GM12878 (cell line): ENCODE results near the gene PTGS1.

ENCODE experiments used
- LARP7 ChIP-seq: fragments of 450-650 bp; IDR thresholded peaks from 2 replicates; pipeline ENCODE4 v1.6.1; 2017; ENCODE audit warnings: mild to moderate bottlenecking
- MTA2 ChIP-seq: fragments of 450-650 bp; IDR thresholded peaks from 2 replicates; pipeline ENCODE4 v1.6.1; 2016; ENCODE audit warnings: low read depth, mild to moderate bottlenecking, moderate library complexity
- POLR2A ChIP-seq: IDR thresholded peaks from 2 replicates; pipeline ENCODE4 v1.6.1; 2011; ENCODE audit warnings: low read depth, mild to moderate bottlenecking, low read length

DNA sequence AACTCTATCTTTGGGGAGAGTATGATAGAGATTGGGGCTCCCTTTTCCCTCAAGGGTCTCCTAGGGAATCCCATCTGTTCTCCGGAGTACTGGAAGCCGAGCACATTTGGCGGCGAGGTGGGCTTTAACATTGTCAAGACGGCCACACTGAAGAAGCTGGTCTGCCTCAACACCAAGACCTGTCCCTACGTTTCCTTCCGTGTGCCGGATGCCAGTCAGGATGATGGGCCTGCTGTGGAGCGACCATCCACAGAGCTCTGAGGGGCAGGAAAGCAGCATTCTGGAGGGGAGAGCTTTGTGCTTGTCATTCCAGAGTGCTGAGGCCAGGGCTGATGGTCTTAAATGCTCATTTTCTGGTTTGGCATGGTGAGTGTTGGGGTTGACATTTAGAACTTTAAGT is 21.5 kb downstream of the PTGS1 start:
- TF ChIP-seq POLR2A (no peak), MTA2 (no peak), LARP7 (no peak)
